ENCODE results near the gene CHST11. TPM values are rescaled to one million over a fixed set of nuclear protein-coding genes. Genes with fewer than 3 reads are reported as not detected.

The CHST11 gene
- total RNA-seq, 4 donors from 2014 or later, result 2.1 to 7.3 (median 4.9) TPM

DNA sequence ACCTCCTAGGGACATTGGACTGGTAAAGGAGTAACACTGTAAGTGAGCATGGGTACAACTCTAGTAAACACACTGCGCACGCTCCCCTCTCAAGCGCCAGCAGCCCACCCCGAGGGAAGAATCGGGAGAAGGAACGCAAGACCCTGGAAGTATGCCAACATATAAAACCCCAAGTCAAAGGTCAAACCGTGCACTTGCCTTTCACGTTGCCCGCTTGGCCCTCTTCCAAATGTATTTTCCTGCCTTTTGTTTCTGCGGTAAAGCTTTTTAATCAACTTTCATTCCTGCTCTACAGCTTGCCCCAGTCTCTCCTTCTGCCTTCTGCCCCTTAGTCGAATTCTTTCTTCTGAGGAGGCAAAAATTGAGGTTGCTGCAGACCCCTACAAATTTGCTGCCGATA lies 17.6 kb upstream of the CHST11 start:
- intact Hi-C loops (cut with DNase I; ENCODE audit: low total_unique reads), result no loop called here
- no peak overlapping the region for H3K4me3 ChIP-seq (ENCODE audit: low read depth, poor library complexity, severe bottlenecking)
- TF ChIP-seq POLR2A (IDR thresholded peaks at IDR 0.05), result no peak
- TF ChIP-seq, protein P1, sequence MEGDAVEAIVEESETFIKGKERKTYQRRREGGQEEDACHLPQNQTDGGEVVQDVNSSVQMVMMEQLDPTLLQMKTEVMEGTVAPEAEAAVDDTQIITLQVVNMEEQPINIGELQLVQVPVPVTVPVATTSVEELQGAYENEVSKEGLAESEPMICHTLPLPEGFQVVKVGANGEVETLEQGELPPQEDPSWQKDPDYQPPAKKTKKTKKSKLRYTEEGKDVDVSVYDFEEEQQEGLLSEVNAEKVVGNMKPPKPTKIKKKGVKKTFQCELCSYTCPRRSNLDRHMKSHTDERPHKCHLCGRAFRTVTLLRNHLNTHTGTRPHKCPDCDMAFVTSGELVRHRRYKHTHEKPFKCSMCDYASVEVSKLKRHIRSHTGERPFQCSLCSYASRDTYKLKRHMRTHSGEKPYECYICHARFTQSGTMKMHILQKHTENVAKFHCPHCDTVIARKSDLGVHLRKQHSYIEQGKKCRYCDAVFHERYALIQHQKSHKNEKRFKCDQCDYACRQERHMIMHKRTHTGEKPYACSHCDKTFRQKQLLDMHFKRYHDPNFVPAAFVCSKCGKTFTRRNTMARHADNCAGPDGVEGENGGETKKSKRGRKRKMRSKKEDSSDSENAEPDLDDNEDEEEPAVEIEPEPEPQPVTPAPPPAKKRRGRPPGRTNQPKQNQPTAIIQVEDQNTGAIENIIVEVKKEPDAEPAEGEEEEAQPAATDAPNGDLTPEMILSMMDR (IDR thresholded peaks at IDR 0.05), result no peak
- 78 to 85% methylated on average over 12 of the region's 12 CpGs for WGBS, 2 donors
- no peak for DNase-seq (ENCODE audit: low spot score in 2 of 2)

GRCh38 chr12:104443008-104443407 lies 13.7 kb upstream of the CHST11 start:
- intact Hi-C loops (cut with DNase I; ENCODE audit: low total_unique reads), result no loop called here
- no peak for TF ChIP-seq POLR2A (IDR thresholded peaks at IDR 0.05)
- TF ChIP-seq, protein P1 (IDR thresholded peaks at IDR 0.05), result no peak
- no peak for DNase-seq (ENCODE audit: low spot score in 2 of 2)
- WGBS, 2 donors, result 63 to 82% methylated on average over 1 of the region's 1 CpG
- no peak overlapping the region for H3K4me3 ChIP-seq (ENCODE audit: low read depth, poor library complexity, severe bottlenecking)

GRCh38 chr12:104446646-104447421 lies 9.9 kb upstream of the CHST11 start:
- no peak for DNase-seq (ENCODE audit: low spot score in 2 of 2)
- intact Hi-C loops (cut with DNase I; ENCODE audit: low total_unique reads), result no loop called here
- TF ChIP-seq, protein P1 (IDR thresholded peaks at IDR 0.05), result no peak
- TF ChIP-seq POLR2A (IDR thresholded peaks at IDR 0.05), result no peak
- no peak overlapping the region for H3K4me3 ChIP-seq (ENCODE audit: low read depth, poor library complexity, severe bottlenecking)
- WGBS, 2 donors, result 90 to 93% methylated on average over 5 of the region's 5 CpGs

DNA sequence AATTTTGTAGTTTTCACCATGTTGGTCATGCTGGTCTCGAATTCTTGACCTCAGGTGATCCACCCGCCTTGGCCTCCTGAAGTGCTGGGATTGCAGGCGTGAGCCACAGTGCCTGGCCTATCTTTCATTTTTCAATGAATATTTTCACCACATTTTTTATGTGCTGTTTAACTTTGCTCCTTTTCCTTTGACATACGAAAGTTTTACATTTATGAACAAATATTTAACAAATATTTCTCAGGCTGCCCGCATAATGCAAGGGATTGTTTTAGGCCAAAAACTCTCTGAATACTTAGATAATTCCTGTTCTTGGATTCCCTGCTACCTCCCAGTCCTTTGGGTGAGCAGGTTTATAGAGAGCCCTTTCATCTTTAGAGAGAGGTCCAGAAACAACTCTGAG lies 8.7 kb upstream of the CHST11 start:
- H3K4me3 ChIP-seq (ENCODE audit: low read depth, poor library complexity, severe bottlenecking), result no peak overlapping the region
- no peak for TF ChIP-seq POLR2A (IDR thresholded peaks at IDR 0.05)
- 77 to 90% methylated on average over 5 of the region's 5 CpGs for WGBS, 2 donors
- DNase-seq (ENCODE audit: low spot score in 2 of 2), result no peak
- intact Hi-C loops (cut with DNase I; ENCODE audit: low total_unique reads), result no loop called here

- TF ChIP-seq, protein P1 (IDR thresholded peaks at IDR 0.05), result no peak
- H3K4me3 ChIP-seq (ENCODE audit: low read depth, poor library complexity, severe bottlenecking), result no peak overlapping the region
- WGBS, 2 donors, result 73 to 93% methylated on average over 1 of the region's 1 CpG
- no peak for DNase-seq (ENCODE audit: low spot score in 2 of 2)
- intact Hi-C loops (cut with DNase I; ENCODE audit: low total_unique reads), result no loop called here
These were observed 8.3 kb upstream of the CHST11 start for GRCh38 chr12:104448451-104448850.

DNA sequence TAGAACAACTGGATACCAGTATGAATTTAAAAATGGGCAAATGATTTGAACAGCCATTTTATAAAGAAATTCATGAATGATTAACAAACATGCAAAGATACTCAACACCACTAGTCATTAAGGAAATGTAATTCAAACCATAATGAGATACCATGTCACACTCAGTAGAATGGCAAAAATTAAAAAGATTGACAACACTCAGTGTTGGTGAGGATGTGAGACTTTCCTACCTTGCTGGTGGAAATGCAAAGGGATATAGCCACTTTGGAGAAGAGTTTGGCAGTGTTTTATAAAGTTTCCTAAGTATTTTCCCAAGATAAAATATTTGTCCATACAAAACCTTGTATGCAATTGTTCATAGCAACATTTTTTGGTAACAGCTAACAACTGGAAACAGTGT lies 6.0 kb upstream of the CHST11 start:
- TF ChIP-seq POLR2A (IDR thresholded peaks at IDR 0.05), result no peak
- TF ChIP-seq, protein P1 (IDR thresholded peaks at IDR 0.05), result no peak
- H3K4me3 ChIP-seq (ENCODE audit: low read depth, poor library complexity, severe bottlenecking), result no peak overlapping the region
- intact Hi-C loops (cut with DNase I; ENCODE audit: low total_unique reads), result no loop called here
- no peak for DNase-seq (ENCODE audit: low spot score in 2 of 2)
